Esophagus muscularis mucosa (tissue), 4 donors: ENCODE data around the gene BEX4. TPM values are rescaled to one million over a fixed set of nuclear protein-coding genes. Genes with fewer than 3 reads are reported as not detected.

ENCODE experiments used
- DNase-seq: peaks from one replicate; pipeline ENCODE4 v3.0.0-alpha.2; 2017; ENCODE audit errors: extremely low spot score
- H3K27ac ChIP-seq, 4 donors: fragments of 200-600 bp; sonication (generic); replicated peaks in 1 of 4; 1 replicate in 3 of 4; 2 replicates in 1 of 4; pipeline ENCODE4 v1.5.1; 2016 to 2019; ENCODE audit warnings: mild to moderate bottlenecking in 1 of 4
- H3K27me3 ChIP-seq, 4 donors: fragments of 200-600 bp; sonication (generic); one replicate each; pipeline versions ENCODE4 v1.5.1 to v1.6.0; 2016 to 2019
- H3K36me3 ChIP-seq, 4 donors: fragments of 200-600 bp; sonication (generic); one replicate each; pipeline ENCODE4 v1.5.1; 2016 to 2019
- H3K4me1 ChIP-seq, 4 donors: fragments of 200-600 bp; sonication (generic); one replicate each; pipeline ENCODE4 v1.5.1; 2016 to 2019
- H3K4me3 ChIP-seq, 4 donors: fragments of 200-600 bp; sonication (generic); 1 replicate in 2 of 4; 2 replicates in 2 of 4; pipeline ENCODE4 v1.5.1; 2016 to 2019; ENCODE audit warnings: mild to moderate bottlenecking in 4 of 4, moderate library complexity in 1 of 4
- H3K9me3 ChIP-seq, 4 donors: fragments of 200-600 bp; sonication (generic); 1 replicate in 3 of 4; 2 replicates in 1 of 4; pipeline ENCODE4 v1.5.1; 2016 to 2019
- EP300 ChIP-seq: sonication (generic); formaldehyde crosslinking; IDR thresholded peaks from one replicate; pipeline ENCODE4 v1.6.1; 2017; ENCODE audit warnings: antibody characterized with exemption
- POLR2A ChIP-seq: fragments of 450-650 bp; IDR thresholded peaks from one replicate; pipeline ENCODE4 v1.6.1; 2017; ENCODE audit warnings: antibody characterized with exemption, moderate library complexity, mild to moderate bottlenecking, low read depth
- POLR2AphosphoS5 ChIP-seq, 2 donors: sonication (generic); formaldehyde crosslinking; IDR thresholded peaks; one replicate each; pipeline ENCODE4 v1.6.1; 2017; ENCODE audit warnings: antibody characterized with exemption in 2 of 2
- WGBS: methylation state at CpG from one replicate; pipeline ENCODE4 v1.1.5; 2018; 5-methylcytosine and 5-hydroxymethylcytosine counted together
- intact Hi-C: fragments of 100-400 bp; cut with DNase I; formaldehyde crosslinking; loops from one replicate; pipeline ENCODE4 v1.15.1; 2023
- total RNA-seq, 4 donors: library from RNA; depleted of rRNA; stranded (reverse); fragments of >200 nt; gene quantifications; one replicate each; pipeline versions ENCODE4 v1.1.0 to v1.2.1, GENCODE V29; 2016
- TF ChIP-seq, protein P1 (sequence below), 3 experiments: fragments of 200-600 bp in 2 of 3; fragments of 450-650 bp in 1 of 3; sonication (generic) in 2 of 3; IDR thresholded peaks; one replicate each; pipeline ENCODE4 v1.5.1; 2017 to 2019; ENCODE audit warnings: antibody characterized with exemption in 3 of 3, mild to moderate bottlenecking in 2 of 3, moderate library complexity in 1 of 3

Gene BEX4
- total RNA-seq, 4 donors from 2014 or later: 31.1 to 66.8 (median 49.0) TPM

GRCh38 chrX:103236296-103236695 lies 21.4 kb downstream of the BEX4 start:
- H3K4me3 ChIP-seq: no peak overlapping the region
- no peaks in the 10 kb centered on the region for H3K9me3 ChIP-seq
- no peaks in the 10 kb centered on the region for H3K4me1 ChIP-seq
- H3K27ac ChIP-seq: no peak overlapping the region
- TF ChIP-seq, protein P1, sequence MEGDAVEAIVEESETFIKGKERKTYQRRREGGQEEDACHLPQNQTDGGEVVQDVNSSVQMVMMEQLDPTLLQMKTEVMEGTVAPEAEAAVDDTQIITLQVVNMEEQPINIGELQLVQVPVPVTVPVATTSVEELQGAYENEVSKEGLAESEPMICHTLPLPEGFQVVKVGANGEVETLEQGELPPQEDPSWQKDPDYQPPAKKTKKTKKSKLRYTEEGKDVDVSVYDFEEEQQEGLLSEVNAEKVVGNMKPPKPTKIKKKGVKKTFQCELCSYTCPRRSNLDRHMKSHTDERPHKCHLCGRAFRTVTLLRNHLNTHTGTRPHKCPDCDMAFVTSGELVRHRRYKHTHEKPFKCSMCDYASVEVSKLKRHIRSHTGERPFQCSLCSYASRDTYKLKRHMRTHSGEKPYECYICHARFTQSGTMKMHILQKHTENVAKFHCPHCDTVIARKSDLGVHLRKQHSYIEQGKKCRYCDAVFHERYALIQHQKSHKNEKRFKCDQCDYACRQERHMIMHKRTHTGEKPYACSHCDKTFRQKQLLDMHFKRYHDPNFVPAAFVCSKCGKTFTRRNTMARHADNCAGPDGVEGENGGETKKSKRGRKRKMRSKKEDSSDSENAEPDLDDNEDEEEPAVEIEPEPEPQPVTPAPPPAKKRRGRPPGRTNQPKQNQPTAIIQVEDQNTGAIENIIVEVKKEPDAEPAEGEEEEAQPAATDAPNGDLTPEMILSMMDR (IDR thresholded peaks at IDR 0.05): no peak
- TF ChIP-seq EP300 (no peak), POLR2A (no peak), POLR2AphosphoS5 (IDR thresholded peaks at IDR 0.05) (no peak)
- DNase-seq: no peak
- 72% methylated on average over 1 of the region's 1 CpG for WGBS
- H3K36me3 ChIP-seq: no peaks in the 10 kb centered on the region
- no peaks in the 10 kb centered on the region for H3K27me3 ChIP-seq
- intact Hi-C loops: no loop called here

DNA sequence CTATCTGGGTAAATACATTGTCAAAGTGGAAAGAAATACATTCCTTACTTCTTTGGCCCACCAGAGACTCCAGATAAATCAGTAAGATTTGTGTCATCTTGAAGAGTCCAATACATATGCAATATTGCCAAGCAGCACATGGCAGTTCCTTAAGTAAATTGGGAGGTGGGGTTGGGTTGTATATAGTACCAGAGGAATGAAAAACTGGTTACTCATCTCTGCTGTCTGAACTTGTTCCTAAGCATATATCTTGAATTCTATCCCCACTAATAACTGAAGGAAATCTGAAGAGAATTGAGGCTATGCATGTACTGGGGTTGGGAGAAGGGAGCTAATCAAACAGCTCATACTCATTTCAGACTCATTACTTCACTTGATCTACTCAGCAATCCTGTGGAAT lies 25.2 kb downstream of the BEX4 start:
- Histone ChIP-seq H3K36me3 (no peaks in the 10 kb centered on the region), H3K27me3 (no peaks in the 10 kb centered on the region), H3K9me3 (no peaks in the 10 kb centered on the region), H3K27ac (no peak overlapping the region), H3K4me3 (no peak overlapping the region), H3K4me1 (no peaks in the 10 kb centered on the region)
- no peak for DNase-seq
- TF ChIP-seq EP300 (no peak), POLR2A (no peak), POLR2AphosphoS5 (IDR thresholded peaks at IDR 0.05) (no peak)
- TF ChIP-seq, protein P1 (IDR thresholded peaks at IDR 0.05): no peak
- intact Hi-C loops: no loop called here

GRCh38 chrX:103248553-103248952 lies 33.6 kb downstream of the BEX4 start:
- no peak overlapping the region for H3K27ac ChIP-seq
- H3K4me3 ChIP-seq: no peak overlapping the region
- peaks cover 0 to 10% (median 2%) of the 10 kb centered on the region in 4 donors for H3K4me1 ChIP-seq
- DNase-seq: no peak
- no peaks in the 10 kb centered on the region for H3K27me3 ChIP-seq
- TF ChIP-seq EP300 (no peak), POLR2AphosphoS5 (IDR thresholded peaks at IDR 0.05) (no peak), POLR2A (no peak)
- TF ChIP-seq, protein P1 (IDR thresholded peaks at IDR 0.05): peak; percentile 36 to 46 (median 41)
- intact Hi-C loops: no loop called here
- peaks cover 0 to 5% (median 2%) of the 10 kb centered on the region in 4 donors for H3K36me3 ChIP-seq
- no peaks in the 10 kb centered on the region for H3K9me3 ChIP-seq

- Histone ChIP-seq H3K27me3 (no peaks in the 10 kb centered on the region), H3K27ac (no peak overlapping the region), H3K9me3 (no peaks in the 10 kb centered on the region), H3K36me3 (peaks cover 0 to 5% (median 2%) of the 10 kb centered on the region in 4 donors), H3K4me3 (no peak overlapping the region), H3K4me1 (peaks cover 0 to 11% (median 3%) of the 10 kb centered on the region in 4 donors)
- 65% methylated on average over 1 of the region's 1 CpG for WGBS
- DNase-seq: no peak
- intact Hi-C loops: loop anchor here (5.0 kb wide), 1 partner anchor 33 kb away; the partner anchor contains the start of gene BEX4
- TF ChIP-seq, protein P1 (IDR thresholded peaks at IDR 0.05): no peak
- TF ChIP-seq POLR2AphosphoS5 (IDR thresholded peaks at IDR 0.05): no peak
- no peak for TF ChIP-seq EP300
- TF ChIP-seq POLR2A: no peak
Measured at GRCh38 chrX:103249805-103250204, 34.9 kb downstream of the BEX4 start.

GRCh38 chrX:103250977-103251376 lies 36.1 kb downstream of the BEX4 start:
- Histone ChIP-seq H3K9me3 (no peaks in the 10 kb centered on the region), H3K27ac (no peak overlapping the region), H3K4me3 (no peak overlapping the region), H3K27me3 (no peaks in the 10 kb centered on the region), H3K36me3 (peaks cover 0 to 5% (median 2%) of the 10 kb centered on the region in 4 donors), H3K4me1 (peaks cover 0 to 11% (median 3%) of the 10 kb centered on the region in 4 donors)
- 61% methylated on average over 5 of the region's 5 CpGs for WGBS
- no peak for DNase-seq
- intact Hi-C loops: loop anchor here (5.0 kb wide), 1 partner anchor 34 kb away; the partner anchor contains the start of gene BEX4
- TF ChIP-seq POLR2A: no peak
- TF ChIP-seq POLR2AphosphoS5 (IDR thresholded peaks at IDR 0.05): no peak
- no peak for TF ChIP-seq EP300
- TF ChIP-seq, protein P1 (IDR thresholded peaks at IDR 0.05): no peak
